Aorta (tissue), 5 donors: ENCODE results near the gene FBXL7. TPM values are rescaled to one million over a fixed set of nuclear protein-coding genes. Genes with fewer than 3 reads are reported as not detected.

ENCODE experiments used
- ATAC-seq: fragments of 200-7000 bp; cut with Tn5 transposase; one replicate; pipeline ENCODE4 v1.9.1; 2022; ENCODE audit warnings: moderate library complexity; ENCODE audit not compliant: low FRiP score
- DNase-seq, 2 donors: peaks; one replicate each; pipeline ENCODE4 v3.0.0-alpha.2; 2020
- H3K27ac ChIP-seq, 2 donors: one replicate each; pipeline ENCODE4 v1.5.1; 2013; ENCODE audit warnings: low read length in 2 of 2, mild to moderate bottlenecking in 2 of 2, moderate library complexity in 2 of 2, control low read depth in 1 of 2, inconsistent platforms in 1 of 2, low read depth in 1 of 2
- H3K27me3 ChIP-seq, 2 donors: one replicate each; pipeline ENCODE4 v1.6.1; 2013; ENCODE audit warnings: control low read depth in 1 of 2, low read length in 1 of 2, mild to moderate bottlenecking in 1 of 2, moderate library complexity in 1 of 2; ENCODE audit not compliant: insufficient read depth in 2 of 2, control insufficient read depth in 1 of 2
- H3K36me3 ChIP-seq, 2 donors: one replicate each; pipeline ENCODE4 v1.6.1; 2013; ENCODE audit warnings: control low read depth in 1 of 2, low read length in 1 of 2, mild to moderate bottlenecking in 1 of 2; ENCODE audit not compliant: insufficient read depth in 2 of 2, control insufficient read depth in 1 of 2
- H3K4me1 ChIP-seq, 2 donors: one replicate each; pipeline ENCODE4 v1.6.1; 2013; ENCODE audit warnings: low read length in 2 of 2, control low read depth in 1 of 2, mild to moderate bottlenecking in 1 of 2, moderate library complexity in 1 of 2; ENCODE audit not compliant: insufficient read depth in 2 of 2, control insufficient read depth in 1 of 2
- H3K4me3 ChIP-seq, 2 donors: one replicate each; pipeline ENCODE4 v1.5.1; 2013; ENCODE audit warnings: low read length in 2 of 2, control low read depth in 1 of 2, mild to moderate bottlenecking in 1 of 2
- H3K9me3 ChIP-seq: one replicate; pipeline ENCODE4 v1.6.1; 2013; ENCODE audit warnings: mild to moderate bottlenecking, low read length; ENCODE audit not compliant: control insufficient read depth
- WGBS, 2 donors: extraction: QIAGEN DNeasy Blood & Tissue Kit; methylation state at CpG; one replicate each; pipeline ENCODE4 v1.1.7; 2013; 5-methylcytosine and 5-hydroxymethylcytosine counted together
- intact Hi-C, 2 donors: fragments of 100-400 bp; cut with DNase I; formaldehyde crosslinking; loops; one replicate each; pipeline versions ENCODE4 v1.14.2 to v1.15.0; 2022
- polyA plus RNA-seq, 2 donors: library from polyadenylated mRNA; stranded (reverse); fragments of 200-250 nt; gene quantifications; one replicate each; pipeline ENCODE4 v1.2.3, GENCODE V29; 2013
- total RNA-seq, 2 donors: library from RNA; stranded (reverse); fragmentation: NEBNext Ultra II Directional; extraction: Animal tissue kit (Norgen Biotek cat#: 25700); gene quantifications; one replicate each; pipeline ENCODE4 v1.2.1, GENCODE V29; 2021
- donor health status: healthy with polysubstance abuse.
- donor health status: Bipolar disorder and iron deficiency.
- donor health status: DM: no; HTN: no; CAD: no.
- donor health status: DM: no; HTN: no; CAD: no.
- donor health status: DM: yes; HTN: yes; CAD: no.

Gene FBXL7
- total and polyA plus RNA-seq, 4 donors, result 3.9 to 32.7 (median 14.7) TPM

DNA sequence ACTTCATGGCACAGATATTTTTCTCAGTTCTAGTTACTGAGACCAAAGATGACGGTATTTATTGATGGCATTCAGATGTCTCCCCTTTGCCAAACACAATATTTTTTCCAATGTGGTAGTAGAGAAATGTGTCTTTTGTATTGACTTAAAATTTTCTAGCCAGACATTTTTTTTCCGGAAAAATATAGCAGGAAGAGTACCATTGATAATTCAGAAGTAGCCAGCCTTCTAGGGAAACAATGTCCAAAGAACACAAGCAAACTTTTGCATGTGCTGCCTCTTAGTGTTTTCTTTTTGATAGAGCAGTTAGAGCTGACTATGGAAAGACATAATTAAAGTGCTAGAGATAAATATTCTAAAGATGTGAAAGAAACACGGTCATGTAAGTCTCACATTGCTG lies 448.2 kb downstream of the FBXL7 start:
- intact Hi-C loops, result no loop called here
- Histone ChIP-seq H3K27me3 (no peaks in the 10 kb centered on the region), H3K4me1 (no peaks in the 10 kb centered on the region), H3K9me3 (no peaks in the 10 kb centered on the region), H3K27ac (no peak overlapping the region), H3K4me3 (no peak overlapping the region), H3K36me3 (peaks cover under 1 to 7% of the 10 kb centered on the region in 2 donors)
- no peak for ATAC-seq
- no peak for DNase-seq
- WGBS, 2 donors, result 9 to 12% methylated on average over 3 of the region's 3 CpGs

GRCh38 chr5:15951126-15951525 lies 451.1 kb downstream of the FBXL7 start:
- Histone ChIP-seq H3K27ac (no peak overlapping the region), H3K36me3 (peaks cover 0 to 7% of the 10 kb centered on the region in 2 donors), H3K27me3 (no peaks in the 10 kb centered on the region), H3K9me3 (no peaks in the 10 kb centered on the region), H3K4me3 (no peak overlapping the region), H3K4me1 (no peaks in the 10 kb centered on the region)
- ATAC-seq (no peak), DNase-seq (no peak)
- intact Hi-C loops, result no loop called here
- WGBS, 2 donors, result 92 to 95% methylated on average over 3 of the region's 3 CpGs

DNA sequence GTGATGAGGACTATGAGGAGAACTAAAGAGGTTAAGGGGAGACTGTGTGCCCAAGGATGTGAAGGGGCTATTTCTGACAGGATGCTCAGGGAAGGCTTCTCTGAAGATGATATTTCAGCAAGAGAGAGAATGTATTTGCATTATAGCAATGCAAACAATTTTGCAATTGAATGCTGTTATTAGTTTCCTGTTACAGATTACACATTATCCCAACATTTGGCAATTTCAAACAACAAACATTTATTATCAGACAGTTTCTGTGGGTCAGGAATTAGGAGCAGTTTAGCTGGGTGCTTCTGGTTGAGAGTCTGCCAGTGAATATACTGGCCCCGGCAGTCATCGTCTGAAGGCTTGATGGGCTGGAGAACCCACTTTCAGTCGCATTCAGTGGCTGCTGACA lies 451.6 kb downstream of the FBXL7 start:
- H3K4me1 ChIP-seq, result no peaks in the 10 kb centered on the region
- intact Hi-C loops, result no loop called here
- no peak overlapping the region for H3K27ac ChIP-seq
- WGBS, 2 donors, result 97 to 98% methylated on average over 3 of the region's 3 CpGs
- no peak for DNase-seq
- no peak overlapping the region for H3K4me3 ChIP-seq
- H3K9me3 ChIP-seq, result no peaks in the 10 kb centered on the region
- no peaks in the 10 kb centered on the region for H3K27me3 ChIP-seq
- H3K36me3 ChIP-seq, result peaks cover 0 to 7% of the 10 kb centered on the region in 2 donors
- no peak for ATAC-seq

DNA sequence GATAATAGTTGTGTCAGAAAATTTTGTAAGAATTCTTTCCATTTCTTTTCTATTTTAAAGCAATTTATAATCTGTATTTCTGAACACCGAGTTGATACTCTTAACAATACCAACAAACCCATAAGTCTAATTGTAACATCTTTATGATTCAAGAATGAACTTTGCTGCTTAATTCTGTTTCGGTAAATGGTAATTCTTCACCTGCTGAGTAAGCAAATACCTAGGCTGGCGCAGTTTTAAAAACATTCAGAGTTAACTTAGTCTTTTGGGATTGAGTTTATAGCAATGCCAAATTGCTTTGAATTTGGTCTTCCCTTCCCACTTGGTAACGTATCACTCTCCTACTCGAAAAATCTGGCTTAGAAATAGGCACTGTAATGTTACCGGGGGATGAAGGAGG lies 456.6 kb downstream of the FBXL7 start:
- no peak for DNase-seq
- WGBS, 2 donors, result 89 to 93% methylated on average over 6 of the region's 6 CpGs
- H3K4me3 ChIP-seq, result no peak overlapping the region
- H3K36me3 ChIP-seq, result no peaks in the 10 kb centered on the region
- no peaks in the 10 kb centered on the region for H3K4me1 ChIP-seq
- H3K27me3 ChIP-seq, result no peaks in the 10 kb centered on the region
- H3K27ac ChIP-seq, result no peak overlapping the region
- intact Hi-C loops, result no loop called here
- no peaks in the 10 kb centered on the region for H3K9me3 ChIP-seq
- ATAC-seq, result no peak

DNA sequence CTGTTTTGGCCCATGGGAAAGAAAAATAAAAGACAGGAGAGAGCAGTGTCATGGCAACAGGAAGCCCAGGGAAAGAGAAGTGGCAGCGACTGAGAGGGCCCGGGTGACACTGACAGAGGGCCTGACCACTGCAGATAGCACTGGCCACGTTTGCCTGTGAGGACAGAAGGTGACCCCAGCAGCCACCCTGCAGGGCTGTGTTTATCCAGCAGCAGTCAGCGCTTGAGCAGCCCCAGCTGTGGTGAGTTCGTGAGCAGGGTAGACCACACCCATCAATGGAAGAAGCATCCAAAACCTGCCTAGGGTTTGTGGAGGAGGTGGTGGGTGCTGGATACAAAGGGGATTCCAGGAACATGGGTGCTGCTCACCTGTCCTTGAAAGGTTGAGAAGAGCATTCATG lies 457.1 kb downstream of the FBXL7 start:
- ATAC-seq (no peak), DNase-seq (no peak)
- Histone ChIP-seq H3K4me3 (no peak overlapping the region), H3K9me3 (no peaks in the 10 kb centered on the region), H3K27ac (no peak overlapping the region), H3K36me3 (no peaks in the 10 kb centered on the region), H3K27me3 (no peaks in the 10 kb centered on the region), H3K4me1 (no peaks in the 10 kb centered on the region)
- WGBS, 2 donors, result 60 to 71% methylated on average over 5 of the region's 5 CpGs
- intact Hi-C loops, result no loop called here

GRCh38 chr5:15959370-15960164 lies 459.6 kb downstream of the FBXL7 start:
- no peak for DNase-seq
- Histone ChIP-seq H3K27me3 (no peaks in the 10 kb centered on the region), H3K27ac (no peak overlapping the region), H3K4me3 (no peak overlapping the region), H3K9me3 (no peaks in the 10 kb centered on the region), H3K36me3 (no peaks in the 10 kb centered on the region), H3K4me1 (no peaks in the 10 kb centered on the region)
- intact Hi-C loops, result no loop called here
- WGBS, 2 donors, result 84 to 90% methylated on average over 7 of the region's 7 CpGs
- ATAC-seq, result no peak

DNA sequence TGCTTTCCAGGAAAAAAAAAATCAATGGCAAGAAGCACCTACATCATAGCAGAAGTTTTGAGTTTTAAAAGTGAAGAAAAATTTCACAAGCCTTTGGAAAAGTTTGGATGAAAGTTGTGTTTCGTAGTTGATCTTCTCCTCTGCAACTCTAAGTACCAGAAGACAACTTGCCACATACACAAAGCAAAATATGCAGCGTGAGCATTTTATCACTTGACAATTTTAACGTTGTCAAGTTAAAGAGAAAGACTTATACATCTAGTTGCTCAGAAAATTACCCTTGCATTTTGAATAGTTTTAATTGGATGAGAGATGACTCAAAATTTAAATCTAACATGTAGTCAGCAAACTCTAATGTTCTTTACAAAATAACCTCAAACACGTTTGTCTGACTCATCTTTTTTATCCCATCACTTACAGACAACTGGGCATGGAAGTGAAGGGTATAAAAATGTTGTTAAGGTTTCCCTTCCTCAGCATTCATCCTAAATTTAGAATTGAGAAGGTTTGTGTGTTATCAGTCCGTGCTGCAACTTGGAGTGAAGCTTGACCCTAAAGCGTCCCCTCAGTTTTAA lies 466.2 kb downstream of the FBXL7 start:
- no peak for DNase-seq
- H3K27me3 ChIP-seq, result no peaks in the 10 kb centered on the region
- 64 to 74% methylated on average over 6 of the region's 6 CpGs for WGBS, 2 donors
- intact Hi-C loops, result no loop called here
- no peaks in the 10 kb centered on the region for H3K9me3 ChIP-seq
- no peaks in the 10 kb centered on the region for H3K36me3 ChIP-seq
- no peak overlapping the region for H3K4me3 ChIP-seq
- no peaks in the 10 kb centered on the region for H3K4me1 ChIP-seq
- ATAC-seq, result no peak
- no peak overlapping the region for H3K27ac ChIP-seq

- Histone ChIP-seq H3K9me3 (no peaks in the 10 kb centered on the region), H3K36me3 (no peaks in the 10 kb centered on the region), H3K27me3 (no peaks in the 10 kb centered on the region), H3K4me3 (no peak overlapping the region), H3K4me1 (no peaks in the 10 kb centered on the region), H3K27ac (no peak overlapping the region)
- ATAC-seq, result no peak
- intact Hi-C loops, result no loop called here
- no peak for DNase-seq
These were observed 466.7 kb downstream of the FBXL7 start for GRCh38 chr5:15966651-15967050.

GRCh38 chr5:15968993-15969392 lies 469.0 kb downstream of the FBXL7 start:
- Histone ChIP-seq H3K9me3 (no peaks in the 10 kb centered on the region), H3K36me3 (no peaks in the 10 kb centered on the region), H3K27me3 (no peaks in the 10 kb centered on the region), H3K27ac (no peak overlapping the region), H3K4me1 (no peaks in the 10 kb centered on the region), H3K4me3 (no peak overlapping the region)
- DNase-seq (no peak), ATAC-seq (no peak)
- intact Hi-C loops, result no loop called here
- WGBS, 2 donors, result 56 to 57% methylated on average over 4 of the region's 4 CpGs
